GM21381 (cell line): ENCODE data around the gene E4F1.
"Not testable (repeated sequence)": the region's sequence is repeated elsewhere in the genome, so short reads cannot be mapped to it uniquely, and the experiment has no call there.

Experiments
- ATAC-seq: cut with Tn5 transposase; IDR thresholded peaks from one replicate; pipeline ENCODE4 v1.9.1; 2021; ENCODE audit warnings: mild to moderate bottlenecking, moderate library complexity; ENCODE audit not compliant: unreplicated experiment

The E4F1 gene

DNA sequence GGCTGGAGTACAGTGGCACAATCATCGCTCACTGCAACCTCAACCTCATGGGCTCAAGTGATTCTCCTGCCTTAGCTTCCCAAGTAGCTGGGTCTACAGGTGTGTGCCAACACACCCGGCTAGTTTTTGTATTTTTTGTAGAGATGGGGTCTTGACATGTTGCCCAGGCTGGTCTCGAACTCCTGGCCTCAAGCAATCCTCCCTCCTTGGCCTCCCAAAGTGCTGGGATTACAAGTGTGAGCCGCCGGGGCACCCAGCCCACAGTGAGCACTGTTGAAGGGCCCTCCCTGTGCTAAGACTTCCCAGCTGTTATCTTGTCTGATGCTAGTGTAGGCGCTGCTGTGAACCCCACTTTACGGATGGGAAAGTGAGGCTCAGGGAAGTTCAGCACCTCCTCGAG, 35.0 kb upstream of the E4F1 start:
- ATAC-seq, result no peak

DNA sequence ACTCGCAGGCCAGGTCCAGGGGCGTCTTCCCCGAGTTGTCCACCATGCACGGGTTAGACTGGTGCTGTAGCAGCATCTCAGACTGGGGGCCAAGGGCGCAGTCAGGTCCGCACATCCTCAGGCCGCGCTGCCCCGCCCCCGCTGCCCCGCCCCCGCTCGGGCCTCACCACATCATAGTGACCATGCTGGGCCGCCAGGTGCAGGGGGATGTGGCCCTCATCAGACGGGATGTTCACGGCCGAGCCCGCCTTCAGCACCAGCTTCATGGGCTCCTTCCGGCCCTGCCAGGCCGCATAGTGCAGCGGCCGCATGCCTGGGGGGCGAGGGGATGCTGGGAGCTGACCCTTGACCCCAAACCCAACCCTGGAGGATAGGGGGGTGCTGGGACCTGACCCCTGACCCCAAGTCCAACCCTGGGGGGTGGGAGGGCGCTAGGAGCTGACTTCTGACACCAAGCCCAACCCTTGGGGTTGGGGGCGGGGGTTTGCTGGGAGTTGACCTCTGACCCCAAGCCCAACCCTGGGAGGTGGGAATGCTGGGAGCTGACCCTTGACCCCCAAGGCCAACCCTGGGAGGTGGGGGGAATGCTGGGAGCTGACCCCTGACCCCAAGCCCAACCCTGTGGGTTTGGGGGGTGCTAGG, 34.0 kb upstream of the E4F1 start:
- ATAC-seq, result no peak

DNA sequence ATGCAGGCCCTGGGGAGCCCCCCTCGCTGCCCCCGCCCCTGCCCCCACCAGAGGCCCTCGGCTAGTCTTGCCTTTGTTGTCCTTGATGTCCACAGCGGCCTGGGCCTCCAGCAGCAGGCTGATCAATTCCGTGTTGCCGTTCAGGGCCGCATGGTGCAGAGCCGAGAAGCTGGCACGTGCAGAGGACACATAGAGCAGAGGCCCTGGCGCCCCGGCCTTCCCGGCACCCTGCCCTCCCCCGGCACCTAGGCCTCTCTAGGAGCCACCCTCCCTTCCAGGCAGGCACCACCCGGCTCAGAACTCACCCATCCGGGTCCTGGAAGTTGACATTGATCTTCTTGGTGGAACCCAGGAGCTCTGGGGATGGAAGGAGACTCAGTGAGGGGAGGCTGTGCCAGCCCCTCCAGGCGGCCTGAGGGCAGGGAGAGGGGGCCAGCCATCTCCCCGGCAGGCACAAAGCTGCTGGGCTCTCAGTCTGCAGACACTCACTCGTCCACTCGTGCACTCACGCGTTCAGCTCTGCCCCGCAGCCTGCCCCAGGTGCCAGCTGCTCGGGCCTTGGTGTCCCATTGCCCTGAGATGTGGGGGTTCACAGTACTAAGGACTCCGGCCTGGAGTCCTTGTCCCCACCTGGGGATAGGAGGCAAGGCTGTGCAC, 33.3 kb upstream of the E4F1 start:
- no peak for ATAC-seq

DNA sequence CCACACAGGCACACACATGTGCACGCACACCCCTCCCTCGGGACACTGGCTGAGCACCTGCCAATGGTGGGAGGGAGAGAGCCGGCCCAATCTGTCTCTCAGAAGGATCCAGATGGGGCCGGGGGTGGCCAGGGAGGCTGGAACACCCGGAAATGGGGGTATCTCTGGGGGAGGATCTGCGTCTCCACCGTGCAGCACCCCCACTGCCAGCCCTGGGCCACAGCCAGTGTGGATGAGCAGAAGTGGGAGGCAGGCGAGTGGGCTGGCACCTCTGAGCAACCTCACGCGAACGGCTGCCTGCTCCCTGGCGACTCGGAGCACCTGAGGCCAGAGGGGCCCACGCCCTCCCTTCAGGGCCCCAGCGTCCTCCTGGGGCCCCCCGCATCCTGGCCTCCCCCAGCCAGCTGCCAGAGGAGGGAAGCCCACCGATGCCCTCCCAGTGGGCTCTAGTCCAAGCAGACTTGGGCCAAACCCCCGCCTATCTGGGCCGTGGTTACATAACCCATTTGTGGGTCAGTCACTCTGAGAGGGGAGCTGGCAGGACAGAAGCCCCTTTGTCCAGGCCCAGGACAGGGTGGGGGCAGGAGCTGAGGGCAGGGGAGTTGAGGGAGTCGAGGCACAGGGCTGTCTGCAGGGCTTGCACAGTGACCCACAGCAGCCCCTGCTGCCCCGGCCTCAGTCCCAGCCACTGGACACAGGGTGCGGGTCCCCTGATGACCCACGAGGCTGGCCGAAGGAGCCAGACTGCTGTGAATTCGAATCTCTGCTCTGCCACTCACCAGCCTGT, 32.5 kb upstream of the E4F1 start:
- ATAC-seq, result no peak

DNA sequence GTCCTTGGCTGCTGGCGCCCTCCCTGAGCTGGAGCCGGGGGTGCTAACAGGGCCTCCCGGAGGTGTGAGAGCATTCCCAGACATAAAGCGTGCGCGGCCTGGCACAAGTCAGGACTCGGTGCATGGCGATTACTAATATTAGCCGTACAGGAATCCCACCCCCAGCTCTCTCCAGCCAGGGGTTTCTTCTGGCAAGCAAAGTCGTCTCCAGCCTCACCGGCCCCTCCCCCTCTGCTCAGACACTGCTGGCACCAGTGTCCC, 32.0 kb upstream of the E4F1 start:
- no peak for ATAC-seq

DNA sequence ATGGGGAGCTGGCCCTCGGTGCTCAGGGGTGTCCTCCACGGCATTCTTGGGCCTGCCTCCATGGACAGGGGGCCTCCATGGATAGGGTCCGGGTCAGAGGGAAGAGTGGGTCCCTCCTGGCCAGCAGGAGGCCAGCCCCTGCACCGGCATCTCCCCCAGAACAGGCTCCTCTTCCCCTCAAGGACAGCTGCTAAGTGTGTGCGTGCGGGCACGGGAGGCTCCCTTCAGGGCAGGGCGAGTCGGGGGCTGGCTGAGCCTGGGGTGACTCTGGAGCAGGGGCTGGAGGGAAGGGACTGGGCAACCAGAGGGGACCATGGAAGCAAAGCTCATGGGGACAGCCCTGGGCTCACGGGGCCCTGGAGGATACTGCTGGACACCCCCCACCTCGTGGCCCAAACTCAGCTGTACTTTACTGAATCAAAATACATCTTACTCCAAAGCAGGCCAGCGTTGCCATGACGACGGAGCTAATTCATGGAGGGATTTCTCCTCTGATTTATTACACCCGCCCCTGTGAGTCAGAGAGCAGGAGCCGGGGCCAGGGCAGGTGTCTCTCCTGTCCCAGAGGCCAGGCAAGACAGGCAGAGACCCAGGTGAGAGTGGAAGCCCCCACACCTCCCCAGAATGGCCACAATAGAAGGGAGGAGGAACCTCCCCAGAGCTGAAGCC, 29.1 kb upstream of the E4F1 start:
- ATAC-seq, result no peak

DNA sequence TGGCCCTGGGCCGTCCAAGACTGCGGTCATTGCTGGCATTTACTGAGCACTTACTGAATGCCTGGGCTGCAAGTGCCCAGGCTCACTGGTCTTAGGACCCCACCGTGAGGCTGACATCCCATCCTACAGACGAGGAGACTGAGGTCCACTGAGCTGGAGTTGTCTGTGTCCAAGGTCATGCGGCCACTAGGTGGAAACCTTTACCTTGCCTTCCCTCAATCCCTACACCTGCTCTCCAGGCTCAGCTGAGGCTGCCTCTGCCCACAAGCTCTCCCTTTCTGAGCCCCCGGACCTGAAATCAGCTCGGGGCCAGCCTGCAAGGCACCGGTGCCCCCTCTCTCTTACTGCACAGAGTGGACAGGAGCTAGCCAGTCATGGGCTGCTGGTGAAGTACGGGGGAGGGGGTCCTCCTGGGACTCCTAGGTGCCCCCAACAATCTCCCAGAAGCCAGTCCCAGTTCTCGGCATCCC, 28.5 kb upstream of the E4F1 start:
- ATAC-seq, result no peak

DNA sequence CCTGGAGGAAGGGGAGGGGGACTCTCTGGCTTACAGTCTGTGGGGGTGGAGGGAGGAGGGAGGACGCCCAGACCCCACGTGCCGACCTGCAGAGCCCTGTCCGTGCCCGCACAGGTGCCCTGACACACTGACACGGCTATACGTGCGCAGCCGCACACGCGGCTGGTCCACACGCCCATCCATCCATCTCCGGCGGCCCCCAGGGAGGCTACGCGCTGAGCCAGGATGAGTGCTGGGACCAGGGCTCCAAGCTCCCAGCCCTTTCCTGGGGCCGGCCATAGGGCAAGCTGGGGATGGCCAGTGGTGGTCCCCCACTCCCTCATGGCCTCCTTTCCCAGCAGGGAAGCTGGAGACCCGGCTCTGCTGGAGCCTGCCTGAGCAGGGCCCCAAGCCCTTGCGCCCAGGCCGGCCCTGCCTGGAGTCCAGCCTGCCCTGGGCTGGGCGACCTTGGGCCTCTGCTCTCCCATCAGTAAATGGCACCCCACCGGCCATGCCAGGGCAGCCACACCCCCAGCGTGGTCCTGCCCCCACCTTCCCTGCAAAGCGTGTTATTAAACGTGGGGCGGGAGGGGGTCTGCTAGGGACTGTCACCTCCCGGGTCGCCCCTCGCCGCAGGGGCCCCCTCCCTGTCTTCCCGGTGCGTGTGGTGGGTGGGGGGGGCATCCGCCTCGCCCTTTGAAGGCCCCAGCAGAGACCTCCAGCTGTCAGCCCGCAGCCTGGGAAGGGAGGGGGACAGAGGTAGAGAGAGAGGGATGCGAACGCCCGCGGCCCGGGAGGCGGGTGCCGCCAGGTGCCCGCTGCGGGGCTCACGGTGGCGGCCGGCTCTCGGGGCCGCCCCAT, 27.8 kb upstream of the E4F1 start:
- ATAC-seq, result no peak

DNA sequence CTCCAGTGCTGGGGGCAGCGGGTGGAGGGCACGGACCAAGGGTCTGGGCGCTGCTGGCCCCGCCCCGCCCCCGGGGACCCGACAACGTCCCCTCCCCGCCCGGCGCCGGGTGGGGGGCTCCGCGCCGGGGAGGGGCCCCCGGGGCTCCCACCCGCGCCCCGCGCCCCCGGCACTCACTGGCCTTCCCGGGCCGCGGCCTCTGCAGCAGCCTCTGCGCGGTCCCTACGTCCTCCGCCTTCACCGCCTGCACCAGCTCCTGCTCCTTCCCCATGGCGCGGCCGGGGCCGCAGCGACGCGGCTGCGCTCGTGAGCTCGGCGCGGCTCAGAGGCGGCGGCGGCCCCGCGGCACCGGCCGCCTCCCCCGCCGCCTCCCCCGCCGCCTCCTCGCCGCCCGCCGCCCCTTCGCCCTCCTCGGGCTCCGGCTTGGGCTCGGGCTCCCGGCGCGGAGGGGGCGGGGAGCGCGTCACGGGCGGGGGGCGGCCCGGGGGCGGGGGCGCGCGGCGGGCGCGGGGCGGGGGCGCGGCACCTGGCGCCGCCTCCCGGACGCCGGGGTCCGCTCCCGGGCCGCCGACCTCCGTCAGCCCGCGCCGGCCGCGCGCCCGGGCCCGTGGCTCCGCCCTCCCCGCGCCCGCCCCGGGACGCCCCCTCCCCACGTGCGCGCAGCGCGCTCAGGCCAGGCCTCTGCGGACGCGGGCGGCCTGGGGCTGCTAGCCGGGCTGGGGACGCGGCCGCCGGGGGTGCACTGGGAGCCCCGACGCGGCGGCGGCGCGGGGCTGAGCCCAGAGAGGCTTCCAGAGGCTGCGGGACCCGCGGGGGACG, 27.0 kb upstream of the E4F1 start, which contains the start of gene CASKIN1:
TSS of gene CASKIN1 (minus strand) at position 444 of the 819 bp plus-strand sequence. CDS start at position 271, 173 bp downstream.
- ATAC-seq, result no peak

DNA sequence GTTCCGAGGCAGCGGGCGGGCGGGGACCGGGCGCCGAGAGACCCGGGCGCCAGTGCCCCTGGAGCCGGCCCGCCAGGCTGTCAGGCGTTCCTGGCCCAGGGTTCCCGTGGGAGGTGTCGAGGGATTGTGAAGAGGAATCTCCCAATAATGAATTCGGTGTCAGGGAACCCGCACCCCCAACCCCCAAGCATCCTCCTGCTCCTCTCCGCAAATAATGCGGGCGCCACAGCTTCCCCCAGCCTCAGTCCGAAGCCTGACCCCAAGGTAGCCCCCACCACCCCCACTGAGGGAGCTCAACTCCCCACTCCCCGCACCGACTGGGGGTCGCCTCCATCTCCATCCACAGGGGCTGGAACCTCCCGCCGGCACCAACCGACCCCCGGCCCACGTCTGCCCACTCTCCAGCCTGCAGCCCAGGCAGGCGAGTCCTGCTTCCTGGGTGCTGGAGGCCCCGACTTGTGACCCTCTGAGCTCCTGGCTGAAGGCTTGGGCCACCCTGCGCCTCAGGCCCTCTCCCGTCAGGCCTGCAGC, 26.3 kb upstream of the E4F1 start:
- ATAC-seq, result no peak

DNA sequence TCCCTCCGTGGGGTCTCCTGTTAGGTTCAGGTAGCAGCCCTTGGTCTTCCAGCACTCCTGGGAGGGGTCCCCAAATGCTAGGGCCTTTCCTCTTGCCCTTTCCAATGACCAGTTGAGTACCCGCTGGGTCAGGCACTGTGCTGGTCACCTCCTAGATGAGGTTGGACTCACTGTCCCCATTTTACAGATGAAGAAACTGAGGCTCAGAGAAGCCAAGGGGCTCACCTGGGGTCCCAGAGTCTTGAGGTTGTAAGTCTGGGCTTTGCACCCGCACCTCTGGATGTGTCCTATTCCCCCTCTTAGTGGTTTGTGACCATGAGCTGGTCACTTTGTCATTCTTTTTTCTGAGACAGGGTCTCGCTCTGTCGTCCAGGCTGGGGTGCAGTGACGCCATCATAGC, 25.6 kb upstream of the E4F1 start:
- ATAC-seq, result no peak

DNA sequence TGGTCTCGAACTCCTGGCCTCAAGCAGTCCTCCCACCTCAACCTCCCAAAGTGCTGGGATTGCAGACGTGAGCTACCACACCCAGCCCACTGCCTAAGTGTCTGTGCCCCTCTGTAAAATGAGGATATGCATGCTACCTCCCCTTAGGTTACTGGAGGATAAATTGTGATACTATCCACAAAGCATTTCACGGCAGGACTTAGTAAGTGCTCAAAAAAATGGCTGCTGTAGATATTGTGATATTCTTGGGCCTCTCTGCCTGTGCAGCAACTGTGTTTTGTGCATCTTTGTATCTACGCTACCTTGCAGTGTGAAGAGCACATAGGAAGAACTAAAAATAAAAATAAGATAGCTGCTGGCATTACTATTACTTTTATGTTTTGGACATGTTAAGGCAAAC, 25.1 kb upstream of the E4F1 start:
- ATAC-seq, result no peak

DNA sequence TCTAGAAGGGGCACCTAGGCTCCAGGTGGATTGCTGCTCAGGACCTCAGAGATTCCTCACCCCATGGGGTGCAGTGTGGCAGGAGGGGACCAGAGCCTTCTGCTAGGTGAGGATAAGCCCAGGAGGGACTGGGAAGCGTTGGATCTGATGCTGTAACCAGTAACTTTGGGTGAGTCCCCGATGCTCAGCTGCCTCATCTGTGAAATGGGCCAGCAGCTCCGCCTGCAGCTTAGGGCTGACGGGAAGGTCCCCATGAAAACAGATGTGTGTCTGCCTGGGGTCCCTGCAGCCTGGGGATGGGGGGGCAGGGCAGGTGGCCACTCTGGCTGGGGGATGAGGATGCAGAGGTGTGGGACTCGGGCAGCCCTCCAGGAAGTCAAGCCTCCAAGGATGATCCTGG, 24.3 kb upstream of the E4F1 start:
- ATAC-seq, result no peak

DNA sequence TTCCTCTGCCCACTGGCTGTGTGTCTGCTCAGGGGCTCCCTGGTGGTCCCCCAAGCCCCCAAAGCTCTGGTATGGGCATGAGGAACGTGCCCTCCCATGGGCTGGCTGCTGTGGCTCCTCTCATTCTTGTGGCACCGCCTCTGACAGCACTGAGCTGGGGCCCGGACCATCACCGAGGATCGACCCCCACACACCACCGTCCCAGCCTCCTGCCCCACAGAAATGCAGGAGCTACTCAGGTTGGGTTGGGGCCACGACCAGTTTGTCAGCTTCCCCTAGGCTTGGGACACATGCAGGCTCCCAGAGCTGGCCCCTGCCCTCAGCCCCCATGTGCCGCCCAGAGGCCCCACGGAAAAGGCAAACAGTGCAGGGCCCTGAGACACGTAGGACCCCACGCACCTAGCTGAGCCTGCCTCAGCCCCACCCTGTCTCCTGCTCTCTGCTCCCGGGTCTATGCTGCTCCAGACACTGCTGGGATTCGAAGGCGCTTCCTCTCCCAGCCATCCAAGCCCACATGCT, 23.7 kb upstream of the E4F1 start:
- ATAC-seq, result no peak

DNA sequence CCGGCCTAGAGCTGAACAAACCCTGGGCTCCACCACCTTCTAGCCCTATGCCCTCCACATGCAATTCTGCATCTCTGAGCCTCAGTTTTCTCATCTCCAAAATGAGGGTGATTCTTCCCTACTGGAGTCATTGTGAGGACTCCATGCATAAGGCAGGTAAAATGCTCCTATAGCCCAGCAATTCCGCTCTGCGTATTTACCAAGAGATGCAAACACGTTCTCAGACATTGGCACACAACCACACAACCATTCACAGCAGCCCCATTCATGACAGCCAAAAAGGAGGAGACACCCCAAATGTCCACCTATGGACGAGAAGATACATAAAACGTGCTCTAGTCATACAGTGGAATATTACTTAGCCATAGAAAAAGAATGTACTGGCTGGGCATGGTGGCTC, 23.1 kb upstream of the E4F1 start:
- no peak for ATAC-seq

DNA sequence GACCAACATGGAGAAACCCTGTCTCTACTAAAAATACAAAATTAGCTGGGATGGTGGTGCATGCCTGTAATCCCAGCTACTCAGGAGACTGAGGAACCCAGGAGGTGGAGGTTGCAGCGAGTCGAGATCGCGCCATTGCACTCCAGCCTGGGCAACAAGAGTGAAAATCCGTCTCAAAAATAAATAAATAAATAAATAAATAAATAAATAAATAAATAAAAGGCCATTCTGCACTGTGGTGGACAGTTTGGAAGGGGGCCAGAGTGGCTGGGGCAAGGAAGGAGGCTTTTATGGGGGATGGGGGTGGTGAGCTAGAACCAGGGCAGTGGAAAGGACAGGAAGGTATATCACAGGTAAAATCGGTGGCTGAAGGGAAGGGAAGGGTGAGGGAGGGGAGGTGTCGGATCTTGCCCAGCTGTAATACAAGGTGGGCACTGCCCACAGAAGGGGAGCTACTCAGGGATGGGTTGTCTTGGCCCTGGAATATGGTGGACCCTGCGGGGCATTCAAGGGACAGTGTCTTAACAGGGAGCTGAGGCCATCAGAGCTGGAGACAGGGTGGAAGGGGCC, 20.2 kb upstream of the E4F1 start:
- not testable (repeated sequence) for ATAC-seq

DNA sequence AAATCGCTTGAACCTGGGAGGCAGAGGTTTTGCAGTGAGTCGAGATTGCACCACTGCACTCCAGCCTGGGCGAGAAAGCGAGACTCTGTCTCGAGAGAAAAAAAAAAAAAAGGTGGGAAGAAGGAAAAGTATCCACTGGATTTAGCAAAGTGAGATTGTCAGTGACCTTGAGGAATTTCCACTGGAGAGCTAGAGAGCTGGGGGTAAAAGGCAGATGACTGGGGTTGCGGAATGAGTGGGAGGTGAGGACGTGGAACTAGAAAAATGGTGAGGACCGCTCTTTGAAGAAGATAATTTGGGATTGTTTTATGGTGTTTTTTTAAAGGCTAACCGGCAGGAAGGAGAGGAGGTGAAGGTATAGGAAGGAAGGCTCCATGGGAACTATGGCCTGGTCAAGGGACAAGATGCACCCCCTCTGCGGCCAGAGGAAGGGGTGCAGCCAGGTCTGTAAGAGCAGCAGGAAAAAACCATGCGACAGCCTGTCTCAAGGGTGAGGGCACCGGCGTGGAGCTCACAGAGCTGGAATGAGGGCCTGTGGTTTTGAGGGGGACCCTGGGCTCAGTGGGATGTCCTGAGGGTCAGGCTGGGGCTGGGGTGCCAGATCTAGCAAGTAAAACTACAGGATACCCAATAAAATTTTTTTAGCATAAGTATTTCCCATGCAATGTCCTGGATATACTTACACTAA, 18.8 kb upstream of the E4F1 start:
- ATAC-seq, result no peak
